Measurements from ENCODE around the gene SCAF8. TPM values are rescaled to one million over a fixed set of nuclear protein-coding genes. Genes with fewer than 3 reads are reported as not detected.
A peak's percentile ranks its signal among the peaks of the same experiment; 100 is the strongest.
"Not testable (repeated sequence)": the region's sequence is repeated elsewhere in the genome, so short reads cannot be mapped to it uniquely, and the experiment has no call there.

SCAF8 gene
- total RNA-seq, 1 experiment from 2014 or later = 21.4 TPM

- DNase-seq (ENCODE audit: low read depth) = no peak
Measured at GRCh38 chr6:154782193-154782592, 49.0 kb downstream of the SCAF8 start.

GRCh38 chr6:154783229-154783628 is 50.0 kb downstream of the SCAF8 start:
- no peak for DNase-seq (ENCODE audit: low read depth)

- no peak for DNase-seq (ENCODE audit: low read depth)
Measured at GRCh38 chr6:154785075-154785474, 51.9 kb downstream of the SCAF8 start.

GRCh38 chr6:154786144-154786868 is 53.1 kb downstream of the SCAF8 start:
- no peak for DNase-seq (ENCODE audit: low read depth)

GRCh38 chr6:154791556-154792317 is 58.5 kb downstream of the SCAF8 start:
- DNase-seq (ENCODE audit: low read depth) = no peak

- DNase-seq (ENCODE audit: low read depth) = no peak
Measured at GRCh38 chr6:154792325-154792724, 59.1 kb downstream of the SCAF8 start.

- no peak for DNase-seq (ENCODE audit: low read depth)
Measured at GRCh38 chr6:154792761-154793160, 59.5 kb downstream of the SCAF8 start.

- DNase-seq (ENCODE audit: low read depth) = no peak
Measured at GRCh38 chr6:154796484-154796883, 63.3 kb downstream of the SCAF8 start.

- DNase-seq (ENCODE audit: low read depth) = no peak
Measured at GRCh38 chr6:154797857-154798256, 64.6 kb downstream of the SCAF8 start.

- DNase-seq (ENCODE audit: low read depth) = no peak
Measured at GRCh38 chr6:154800338-154800737, 67.1 kb downstream of the SCAF8 start.

GRCh38 chr6:154805288-154805911 is 72.2 kb downstream of the SCAF8 start:
- peak; percentile 30 for DNase-seq (ENCODE audit: low read depth)

- no peak for DNase-seq (ENCODE audit: low read depth)
Measured at GRCh38 chr6:154806804-154807203, 73.6 kb downstream of the SCAF8 start.

- not testable (repeated sequence) for DNase-seq (ENCODE audit: low read depth)
Measured at GRCh38 chr6:154811663-154812062, 78.4 kb downstream of the SCAF8 start.

- no peak for DNase-seq (ENCODE audit: low read depth)
Measured at GRCh38 chr6:154814063-154814462, 80.8 kb downstream of the SCAF8 start.

- DNase-seq (ENCODE audit: low read depth) = no peak
Measured at GRCh38 chr6:154815938-154816820, 83.0 kb downstream of the SCAF8 start.

- DNase-seq (ENCODE audit: low read depth) = no peak
Measured at GRCh38 chr6:154821099-154821498, 87.9 kb downstream of the SCAF8 start.

- no peak for DNase-seq (ENCODE audit: low read depth)
Measured at GRCh38 chr6:154821638-154822037, 88.4 kb downstream of the SCAF8 start.

GRCh38 chr6:154822947-154823558 is 89.8 kb downstream of the SCAF8 start:
- no peak for DNase-seq (ENCODE audit: low read depth)

GRCh38 chr6:154824076-154824475 is 90.9 kb downstream of the SCAF8 start:
- peak; percentile 9 for DNase-seq (ENCODE audit: low read depth)

- DNase-seq (ENCODE audit: low read depth) = no peak
Measured at GRCh38 chr6:154829970-154830369, 96.8 kb downstream of the SCAF8 start.

GRCh38 chr6:154830771-154831170 is 97.6 kb downstream of the SCAF8 start:
- DNase-seq (ENCODE audit: low read depth) = no peak

Data from RPMI7951 (cell line).